ENCODE measurements around the gene USH1G. TPM values are rescaled to one million over a fixed set of nuclear protein-coding genes. Genes with fewer than 3 reads are reported as not detected.
"Not testable (repeated sequence)": the region's sequence is repeated elsewhere in the genome, so short reads cannot be mapped to it uniquely, and the experiment has no call there.

Gene USH1G
- total RNA-seq, 1 experiment from 2014 or later = 0.59 TPM

- Histone ChIP-seq H3K27me3 (ENCODE audit: control insufficient read depth, insufficient read depth, low read length) (peaks cover 9% of the 10 kb centered on the region), H3K4me3 (ENCODE audit: insufficient read depth, low read depth, low read length) (peak within 1 kb of the TSS; percentile 73), H3K36me3 (replicated peaks; ENCODE audit: control insufficient read depth, insufficient read depth, low read length) (no peaks in the 10 kb centered on the region; the same call in none of the 2 replicates)
- no peak for DNase-seq
Measured at GRCh38 chr17:74872313-74873036, 50.6 kb downstream of the USH1G start, which contains the start of gene FDXR. FDXR (minus strand) TSS chr17:74872994; CDS start chr17:74872944, 50 bp downstream.

- Histone ChIP-seq H3K36me3 (replicated peaks; ENCODE audit: control insufficient read depth, insufficient read depth, low read length) (no peaks in the 10 kb centered on the region; the same call in none of the 2 replicates), H3K27me3 (ENCODE audit: control insufficient read depth, insufficient read depth, low read length) (peaks cover 9% of the 10 kb centered on the region), H3K4me3 (ENCODE audit: insufficient read depth, low read depth, low read length) (peak overlapping the region; percentile 73; the same call in 1 of the 2 replicates)
- no peak for DNase-seq
Measured at GRCh38 chr17:74871356-74872076, 51.5 kb downstream of the USH1G start.

- Histone ChIP-seq H3K4me3 (ENCODE audit: insufficient read depth, low read depth, low read length) (no peak overlapping the region), H3K36me3 (replicated peaks; ENCODE audit: control insufficient read depth, insufficient read depth, low read length) (no peaks in the 10 kb centered on the region; the same call in none of the 2 replicates), H3K27me3 (ENCODE audit: control insufficient read depth, insufficient read depth, low read length) (peaks cover 9% of the 10 kb centered on the region)
- DNase-seq = no peak
Measured at GRCh38 chr17:74870512-74870911, 52.5 kb downstream of the USH1G start.

- H3K36me3 ChIP-seq (replicated peaks; ENCODE audit: control insufficient read depth, insufficient read depth, low read length); DNase-seq; H3K4me3 ChIP-seq (ENCODE audit: insufficient read depth, low read depth, low read length); H3K27me3 ChIP-seq (ENCODE audit: control insufficient read depth, insufficient read depth, low read length): not testable (repeated sequence)
Measured at GRCh38 chr17:74870028-74870427, 53.0 kb downstream of the USH1G start.

GRCh38 chr17:74868908-74869255, 54.2 kb downstream of the USH1G start:
- no peak for DNase-seq
- Histone ChIP-seq H3K27me3 (ENCODE audit: control insufficient read depth, insufficient read depth, low read length) (peaks cover 9% of the 10 kb centered on the region), H3K4me3 (ENCODE audit: insufficient read depth, low read depth, low read length) (no peak overlapping the region), H3K36me3 (replicated peaks; ENCODE audit: control insufficient read depth, insufficient read depth, low read length) (peaks cover 3% of the 10 kb centered on the region)

- Histone ChIP-seq H3K4me3 (ENCODE audit: insufficient read depth, low read depth, low read length) (no peak overlapping the region), H3K36me3 (replicated peaks; ENCODE audit: control insufficient read depth, insufficient read depth, low read length) (peaks cover 3% of the 10 kb centered on the region), H3K27me3 (ENCODE audit: control insufficient read depth, insufficient read depth, low read length) (peaks cover 9% of the 10 kb centered on the region)
- no peak for DNase-seq
Measured at GRCh38 chr17:74868251-74868907, 54.7 kb downstream of the USH1G start.

- Histone ChIP-seq H3K4me3 (ENCODE audit: insufficient read depth, low read depth, low read length) (no peak overlapping the region), H3K27me3 (ENCODE audit: control insufficient read depth, insufficient read depth, low read length) (peaks cover 10% of the 10 kb centered on the region), H3K36me3 (replicated peaks; ENCODE audit: control insufficient read depth, insufficient read depth, low read length) (peaks cover 4% of the 10 kb centered on the region)
- DNase-seq = no peak
Measured at GRCh38 chr17:74866198-74866835, 56.7 kb downstream of the USH1G start.

Other genes starting within 250 kb of the USH1G start
- gene CD300LF, start 210.3 kb downstream of the USH1G start, total RNA-seq (2014; rRNA removed; shearing (Covaris generic)) = not detected in 2 replicates
- gene RAB37, start 186.0 kb downstream of the USH1G start, total RNA-seq (2014; rRNA removed; shearing (Covaris generic)) = 2.5 and 3.5 TPM in 2 replicates
- 63.1 and 79.1 TPM in 2 replicates for gene NHERF1, start 174.6 kb downstream of the USH1G start, total RNA-seq (2014; rRNA removed; shearing (Covaris generic))
- gene NAT9, start 146.9 kb downstream of the USH1G start, total RNA-seq (2014; rRNA removed; shearing (Covaris generic)) = 47.9 and 73.3 TPM in 2 replicates
- gene GRIN2C, start 63.4 kb downstream of the USH1G start, total RNA-seq (2014; rRNA removed; shearing (Covaris generic)) = not detected in 2 replicates
- gene FDXR, start 50.3 kb downstream of the USH1G start, total RNA-seq (2014; rRNA removed; shearing (Covaris generic)) = 4.9 and 9.7 TPM in 2 replicates
- 0.52 TPM in 1 of 2 replicates, not detected in the other for gene FADS6, start 29.6 kb downstream of the USH1G start, total RNA-seq (2014; rRNA removed; shearing (Covaris generic))
- not detected in 2 replicates for gene OTOP2, start 1.0 kb upstream of the USH1G start, total RNA-seq (2014; rRNA removed; shearing (Covaris generic))
- gene OTOP3, start 12.6 kb upstream of the USH1G start, total RNA-seq (2014; rRNA removed; shearing (Covaris generic)) = not detected in 2 replicates
- 2.1 and 7.8 TPM in 2 replicates for gene HID1, start 49.5 kb upstream of the USH1G start, total RNA-seq (2014; rRNA removed; shearing (Covaris generic))
- gene CDR2L, start 64.4 kb upstream of the USH1G start, total RNA-seq (2014; rRNA removed; shearing (Covaris generic)) = 23.5 and 25.9 TPM in 2 replicates
- 62.0 and 68.4 TPM in 2 replicates for gene MRPL58, start 89.4 kb upstream of the USH1G start, total RNA-seq (2014; rRNA removed; shearing (Covaris generic))
- 399 and 432 TPM in 2 replicates for gene ATP5PD, start 123.7 kb upstream of the USH1G start, total RNA-seq (2014; rRNA removed; shearing (Covaris generic))
- 34.9 and 41.0 TPM in 2 replicates for gene KCTD2, start 124.0 kb upstream of the USH1G start, total RNA-seq (2014; rRNA removed; shearing (Covaris generic))
- 28.2 and 38.8 TPM in 2 replicates for gene SLC16A5, start 164.7 kb upstream of the USH1G start, total RNA-seq (2014; rRNA removed; shearing (Covaris generic))
- gene ARMC7, start 186.7 kb upstream of the USH1G start, total RNA-seq (2014; rRNA removed; shearing (Covaris generic)) = 6.2 and 9.5 TPM in 2 replicates
- 106 and 118 TPM in 2 replicates for gene NT5C, start 208.5 kb upstream of the USH1G start, total RNA-seq (2014; rRNA removed; shearing (Covaris generic))
- 410 and 454 TPM in 2 replicates for gene JPT1, start 231.3 kb upstream of the USH1G start, total RNA-seq (2014; rRNA removed; shearing (Covaris generic))

Data from H7 (cell line).